OCI-LY1 (cell line): ENCODE data around the gene INTS3.
A peak's percentile ranks its signal among the peaks of the same experiment; 100 is the strongest.

Experiments used
- H2AFZ ChIP-seq: fragments of 200-600 bp; sonication (generic), shearing (Covaris generic); 2 replicates; pipeline ENCODE4 v1.6.0; 2014; ENCODE audit warnings: antibody characterized with exemption, mild to moderate bottlenecking, low read length
- H3F3A ChIP-seq: fragments of 200-600 bp; sonication (generic), shearing (Covaris generic); 2 replicates; pipeline ENCODE4 v1.6.0; 2014; ENCODE audit warnings: mild to moderate bottlenecking, antibody characterized with exemption, low read length, moderate library complexity; ENCODE audit not compliant: insufficient read depth
- H3K27ac ChIP-seq: fragments of 200-600 bp; sonication (generic); 2 replicates; pipeline ENCODE4 v1.5.1; 2014; ENCODE audit warnings: low read length, mixed run types, mild to moderate bottlenecking, low read depth; ENCODE audit not compliant: poor library complexity, severe bottlenecking
- H3K27me3 ChIP-seq: fragments of 200-600 bp; sonication (generic); 2 replicates; pipeline ENCODE4 v1.6.0; 2014; ENCODE audit warnings: antibody characterized with exemption, mild to moderate bottlenecking, low read length, moderate library complexity; ENCODE audit not compliant: insufficient read depth
- H3K36me3 ChIP-seq: fragments of 200-600 bp; sonication (generic); 2 replicates; pipeline ENCODE4 v1.6.1; 2014; ENCODE audit warnings: mild to moderate bottlenecking, antibody characterized with exemption, low read length, moderate library complexity, mixed read lengths; ENCODE audit not compliant: insufficient read depth
- H3K4me1 ChIP-seq: fragments of 200-600 bp; sonication (generic); 2 replicates; pipeline ENCODE4 v1.5.1; 2014; ENCODE audit warnings: mild to moderate bottlenecking, low read length, moderate library complexity; ENCODE audit not compliant: insufficient read depth, severe bottlenecking
- H3K4me2 ChIP-seq: fragments of 200-600 bp; sonication (generic), shearing (Covaris generic); 2 replicates; pipeline ENCODE4 v1.6.1; 2014; ENCODE audit warnings: low read length
- H3K4me3 ChIP-seq: fragments of 200-600 bp; sonication (generic); 2 replicates; pipeline ENCODE4 v1.5.1; 2014; ENCODE audit warnings: low read length, low read depth, mild to moderate bottlenecking, mixed read lengths; ENCODE audit not compliant: poor library complexity, severe bottlenecking
- H3K79me2 ChIP-seq: fragments of 200-600 bp; shearing (Covaris generic); 2 replicates; pipeline ENCODE4 v1.6.1; 2016; ENCODE audit warnings: mixed run types, low read length, mixed read lengths; ENCODE audit not compliant: insufficient read depth
- H3K9ac ChIP-seq: fragments of 200-600 bp; sonication (generic), shearing (Covaris generic); 2 replicates; pipeline ENCODE4 v1.6.1; 2014; ENCODE audit warnings: mild to moderate bottlenecking, low read length, mixed read lengths
- H3K9me2 ChIP-seq: fragments of 200-600 bp; sonication (generic), shearing (Covaris generic); 2 replicates; pipeline ENCODE4 v1.6.1; 2014; ENCODE audit warnings: low read depth, mild to moderate bottlenecking, low read length, mixed read lengths
- H3K9me3 ChIP-seq: fragments of 200-600 bp; shearing (Covaris generic); 2 replicates; pipeline ENCODE4 v1.6.1; 2014; ENCODE audit warnings: low read length, mixed read lengths
- H4K20me1 ChIP-seq: fragments of 200-600 bp; sonication (generic), shearing (Covaris generic); 2 replicates; pipeline ENCODE4 v1.6.0; 2016; ENCODE audit warnings: mild to moderate bottlenecking, low read length; ENCODE audit not compliant: insufficient read depth
- CTCF ChIP-seq: fragments of 200-600 bp; sonication (generic), shearing (Covaris generic); IDR thresholded peaks from 2 replicates; pipeline ENCODE4 v1.5.1; 2017; ENCODE audit warnings: mild to moderate bottlenecking, antibody characterized with exemption, low read length, moderate library complexity, mixed read lengths
- EZH2 ChIP-seq: fragments of 200-600 bp; sonication (generic), shearing (Covaris generic); IDR thresholded peaks from 2 replicates; pipeline ENCODE4 v1.8.0; 2017; ENCODE audit warnings: borderline replicate concordance, mixed run types, mild to moderate bottlenecking, antibody characterized with exemption, low read length, moderate library complexity, mixed read lengths

The INTS3 gene

DNA sequence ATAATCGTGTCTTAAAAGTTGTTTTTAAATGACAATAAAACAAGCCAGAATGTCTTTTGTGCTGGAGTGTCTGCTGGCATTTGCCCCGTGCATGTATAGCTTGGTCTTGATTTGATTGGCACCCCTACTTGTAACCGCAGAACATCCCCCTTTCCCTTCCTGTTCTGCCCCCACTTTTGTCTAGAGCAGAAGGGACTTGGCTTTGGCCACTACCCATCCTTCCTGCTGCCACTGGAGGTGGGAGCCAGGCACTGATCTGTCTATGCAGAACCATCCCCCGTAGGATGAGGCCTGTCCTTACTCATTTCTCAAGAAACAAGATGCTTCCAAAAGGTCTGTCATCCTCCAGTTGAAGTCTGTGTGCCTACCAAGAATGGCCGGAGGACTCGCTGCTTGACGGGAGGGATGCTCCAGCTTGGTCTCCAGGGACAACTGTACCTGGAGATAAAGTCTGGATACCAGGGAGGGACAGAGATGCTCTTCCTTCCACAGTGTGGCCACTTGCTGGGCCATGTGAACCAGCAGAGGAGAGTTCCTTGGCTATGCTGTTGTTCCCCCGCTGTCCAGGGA lies 46.3 kb downstream of the INTS3 start:
- Histone ChIP-seq H3K36me3 (peaks cover 49% of the 10 kb centered on the region), H3K27me3 (no peaks in the 10 kb centered on the region), H3K4me3 (no peak overlapping the region), H3F3A (no peaks in the 10 kb centered on the region), H2AFZ (no peak overlapping the region), H3K27ac (no peak overlapping the region), H3K4me1 (peaks cover 12% of the 10 kb centered on the region), H3K9ac (no peak overlapping the region), H3K9me2 (no peaks in the 10 kb centered on the region), H4K20me1 (no peaks in the 10 kb centered on the region), H3K79me2 (no peaks in the 10 kb centered on the region), H3K4me2 (no peak overlapping the region), H3K9me3 (no peaks in the 10 kb centered on the region)
- TF ChIP-seq CTCF (no peak), EZH2 (no peak)

DNA sequence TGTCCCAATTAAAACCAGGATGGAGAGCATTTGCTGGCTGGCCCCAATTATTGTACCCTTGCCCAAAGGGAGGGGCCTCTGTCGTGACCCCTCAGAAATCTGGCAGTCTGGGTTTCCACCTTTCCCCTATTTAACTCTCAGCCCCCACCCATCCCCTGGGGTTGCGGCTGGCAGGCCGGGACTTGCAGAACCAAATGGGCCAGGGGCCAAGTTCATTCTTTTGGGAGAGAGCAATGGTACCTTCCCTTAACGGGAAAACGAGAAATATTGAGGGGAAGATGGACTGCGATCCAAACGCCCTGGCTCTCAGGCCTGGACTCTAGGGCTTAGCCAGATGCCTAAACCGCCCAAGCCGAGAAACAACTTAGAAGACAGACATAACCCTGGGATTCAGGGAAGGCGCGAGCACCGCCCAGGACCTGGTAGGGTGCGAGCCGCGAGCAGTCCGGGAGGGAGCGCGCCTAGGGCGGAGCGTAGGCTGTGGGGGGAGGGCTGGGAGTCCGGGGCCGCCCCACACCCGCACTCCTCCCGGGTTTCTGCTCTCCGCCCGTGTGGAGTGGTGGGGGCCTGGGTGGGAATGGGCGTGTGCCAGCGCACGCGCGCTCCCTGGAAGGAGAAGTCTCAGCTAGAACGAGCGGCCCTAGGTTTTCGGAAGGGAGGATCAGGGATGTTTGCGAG lies 47.1 kb downstream of the INTS3 start, which contains the start of gene SLC27A3:
Gene SLC27A3 (plus strand): TSS at position 628 of the 678 bp plus-strand sequence. CDS start 91 bp downstream, outside the sequence.
- H3K9me2 ChIP-seq, result no peaks in the 10 kb centered on the region
- H3K4me3 ChIP-seq, result peak within 1 kb of the TSS; percentile 64
- H3K9ac ChIP-seq, result peak within 1 kb of the TSS; percentile 62
- H3K27ac ChIP-seq, result peak within 1 kb of the TSS; percentile 8
- H3K9me3 ChIP-seq, result no peaks in the 10 kb centered on the region
- H3K79me2 ChIP-seq, result no peaks in the 10 kb centered on the region
- H2AFZ ChIP-seq, result no peak within 1 kb of the TSS
- peak within 1 kb of the TSS; percentile 76 for H3K4me2 ChIP-seq
- no peaks in the 10 kb centered on the region for H3F3A ChIP-seq
- H3K27me3 ChIP-seq, result no peaks in the 10 kb centered on the region
- H4K20me1 ChIP-seq, result no peaks in the 10 kb centered on the region
- H3K36me3 ChIP-seq, result peaks cover 42% of the 10 kb centered on the region
- TF ChIP-seq EZH2 (no peak), CTCF (no peak)
- peaks cover 12% of the 10 kb centered on the region for H3K4me1 ChIP-seq

- Histone ChIP-seq H3F3A (no peaks in the 10 kb centered on the region), H3K27me3 (no peaks in the 10 kb centered on the region), H3K9me2 (no peaks in the 10 kb centered on the region), H3K4me2 (peak overlapping the region; percentile 76), H2AFZ (no peak overlapping the region), H4K20me1 (no peaks in the 10 kb centered on the region), H3K4me3 (peak overlapping the region; percentile 64), H3K9me3 (no peaks in the 10 kb centered on the region), H3K27ac (peak overlapping the region; percentile 8), H3K9ac (peak overlapping the region; percentile 62), H3K36me3 (peaks cover 35% of the 10 kb centered on the region), H3K79me2 (no peaks in the 10 kb centered on the region), H3K4me1 (peaks cover 12% of the 10 kb centered on the region)
- TF ChIP-seq CTCF (no peak), EZH2 (no peak)
Observed at GRCh38 chr1:153775458-153776327, 47.8 kb downstream of the INTS3 start.
